Caco-2 (cell line): ENCODE measurements around the gene HOXA7. TPM values are rescaled to one million over a fixed set of nuclear protein-coding genes. Genes with fewer than 3 reads are reported as not detected.

Experiments used
- BruUV-seq: library from RNA; stranded (reverse); fragments of 400-500 nt; replicated peaks from 2 replicates; lab custom pipeline; 2021; lab: Mats Ljungman, UMichigan
- CTCF ChIA-PET: fragments of 300-600 bp; sonication (Branson Sonifier 250); formaldehyde crosslinking; loops from one replicate; lab custom pipeline; 2022; ENCODE audit warnings: antibody characterized with exemption; lab: Charles Lee
- POLR2A ChIA-PET: fragments of 300-600 bp; sonication (Branson Sonifier 250); formaldehyde crosslinking; loops from one replicate; lab custom pipeline; 2022; ENCODE audit warnings: antibody characterized with exemption; lab: Charles Lee
- DNase-seq, 2 experiments: peaks; one replicate each; pipeline versions ENCODE4 v3.0.0 to v3.0.0-alpha.2; 2020 to 2022
- H3K27me3 ChIP-seq: replicated peaks from 2 replicates; pipeline ENCODE4 v1.6.0; 2011; ENCODE audit warnings: low read length; ENCODE audit not compliant: control insufficient read depth, insufficient read depth
- H3K36me3 ChIP-seq: 2 replicates; pipeline ENCODE4 v1.5.1; 2011; ENCODE audit warnings: low read length; ENCODE audit not compliant: control insufficient read depth, insufficient read depth
- H3K4me1 ChIP-seq: fragments of 250-450 bp; sonication (Bioruptor Pico); 2 replicates; pipeline ENCODE4 v1.5.1; 2020; ENCODE audit warnings: mild to moderate bottlenecking
- H3K4me3 ChIP-seq: 2 replicates; pipeline ENCODE4 v1.5.1; 2011; ENCODE audit warnings: low read depth, mild to moderate bottlenecking, control low read depth, low read length
- H3K9me3 ChIP-seq: fragments of 250-450 bp; sonication (Bioruptor Pico); 2 replicates; pipeline ENCODE4 v1.5.1; 2020; ENCODE audit warnings: mild to moderate bottlenecking, moderate library complexity
- H3K27ac Mint-ChIP-seq: one replicate; pipeline ENCODE4 v1.8.0; 2022; ENCODE audit warnings: mixed read lengths; ENCODE audit not compliant: unreplicated experiment
- H3K27me3 Mint-ChIP-seq: one replicate; pipeline ENCODE4 v1.8.0; 2022; ENCODE audit warnings: mixed read lengths; ENCODE audit not compliant: insufficient read depth, unreplicated experiment
- H3K36me3 Mint-ChIP-seq: one replicate; pipeline ENCODE4 v1.8.0; 2022; ENCODE audit warnings: mild to moderate bottlenecking, mixed read lengths; ENCODE audit not compliant: insufficient read depth, unreplicated experiment
- H3K4me1 Mint-ChIP-seq: one replicate; pipeline ENCODE4 v1.8.0; 2022; ENCODE audit warnings: low read depth, mixed read lengths; ENCODE audit not compliant: unreplicated experiment
- H3K4me3 Mint-ChIP-seq: one replicate; pipeline ENCODE4 v1.8.0; 2022; ENCODE audit warnings: mild to moderate bottlenecking, moderate library complexity, mixed read lengths; ENCODE audit not compliant: unreplicated experiment
- H3K9me3 Mint-ChIP-seq: one replicate; pipeline ENCODE4 v1.8.0; 2022; ENCODE audit warnings: mixed read lengths; ENCODE audit not compliant: unreplicated experiment
- CTCF ChIP-seq, 2 experiments: fragments of 200-600 bp in 1 of 2; IDR thresholded peaks; 1 replicate in 1 of 2; 2 replicates in 1 of 2; pipeline versions ENCODE4 v1.5.1 to v1.8.0; 2011 to 2022; ENCODE audit warnings: antibody characterized with exemption in 1 of 2, control low read depth in 1 of 2, inconsistent platforms in 1 of 2, low read depth in 1 of 2, low read length in 1 of 2, mild to moderate bottlenecking in 1 of 2, moderate library complexity in 1 of 2; ENCODE audit not compliant: insufficient read depth in 1 of 2, severe bottlenecking in 1 of 2, unreplicated experiment in 1 of 2
- intact Hi-C: fragments of 100-400 bp; cut with micrococcal nuclease; formaldehyde crosslinking; loops from one replicate; pipeline ENCODE4 v1.10.0; 2022; ENCODE audit not compliant: unreplicated experiment
- total RNA-seq: library from RNA; stranded (reverse); gene quantifications from 2 replicates; pipeline ENCODE4 v1.2.3, GENCODE V29; 2022

The HOXA7 gene
- total RNA-seq, 1 experiment from 2014 or later = 19.9 TPM

- Histone ChIP-seq H3K4me3 (peak overlapping the region; percentile 68), H3K36me3 (no peaks in the 10 kb centered on the region; the same call in 1 of the 2 replicates), H3K9me3 (no peaks in the 10 kb centered on the region), H3K4me1 (peaks cover 27% of the 10 kb centered on the region), H3K27me3 (no peaks in the 10 kb centered on the region)
- BruUV-seq = no TSS peak
- H3K4me3 Mint-ChIP-seq = peak overlapping the region; percentile 94
- POLR2A ChIA-PET = interaction anchor here (1.0 kb wide), 2 partner anchors 9 to 36 kb away, joined by 4 to 5 read pairs; no protein-coding TSS in a partner anchor
- intact Hi-C loops = loop anchor here (1.0 kb wide), 1 partner anchor 10 kb away; no protein-coding TSS in a partner anchor
- H3K9me3 Mint-ChIP-seq = no peaks in the 10 kb centered on the region
- no peaks in the 10 kb centered on the region for H3K27me3 Mint-ChIP-seq
- peaks cover 25% of the 10 kb centered on the region for H3K36me3 Mint-ChIP-seq
- CTCF ChIA-PET = interaction anchor here (0.5 to 4.0 kb wide), 13 partner anchors 9 to 471 kb away, joined by 3 to 40 read pairs (median 3); partner anchors contain the start of genes HOXA4 and HOXA9
- H3K27ac Mint-ChIP-seq = peak overlapping the region; percentile 82
- peak in 1 of 2 experiments; percentile 38 for DNase-seq
- no peaks in the 10 kb centered on the region for H3K4me1 Mint-ChIP-seq
- TF ChIP-seq CTCF (IDR thresholded peaks at IDR 0.05; ENCODE audit: insufficient read depth in 1 of 2, low read depth in 1 of 2, low read length in 1 of 2, severe bottlenecking in 1 of 2, unreplicated experiment in 1 of 2) = no peak
Measured at GRCh38 chr7:27151341-27151930, 5.0 kb downstream of the HOXA7 start.

GRCh38 chr7:27150568-27151340 is 5.7 kb downstream of the HOXA7 start:
- H3K27ac Mint-ChIP-seq = peak overlapping the region; percentile 82
- peak; percentile 76 to 92 for TF ChIP-seq CTCF (IDR thresholded peaks at IDR 0.05; ENCODE audit: insufficient read depth in 1 of 2, low read depth in 1 of 2, low read length in 1 of 2, severe bottlenecking in 1 of 2, unreplicated experiment in 1 of 2)
- peak overlapping the region; percentile 68 for H3K4me3 ChIP-seq
- no TSS peak for BruUV-seq
- H3K4me1 ChIP-seq = peaks cover 27% of the 10 kb centered on the region
- intact Hi-C loops = loop anchor here (1.0 kb wide), 1 partner anchor 11 kb away; no protein-coding TSS in a partner anchor
- DNase-seq = peak; percentile 62 to 85
- H3K36me3 ChIP-seq = no peaks in the 10 kb centered on the region; the same call in 1 of the 2 replicates
- ChIA-PET POLR2A (interaction anchor here (1.0 kb wide), 2 partner anchors 10 to 35 kb away, joined by 4 to 5 read pairs; no protein-coding TSS in a partner anchor), CTCF (interaction anchor here (0.5 to 4.0 kb wide), 13 partner anchors 11 to 470 kb away, joined by 3 to 40 read pairs (median 3); partner anchors contain the start of genes HOXA4 and HOXA9)
- H3K27me3 ChIP-seq = no peaks in the 10 kb centered on the region
- H3K9me3 ChIP-seq = no peaks in the 10 kb centered on the region
- peaks cover 19% of the 10 kb centered on the region for H3K36me3 Mint-ChIP-seq
- H3K9me3 Mint-ChIP-seq = no peaks in the 10 kb centered on the region
- peak overlapping the region; percentile 94 for H3K4me3 Mint-ChIP-seq
- H3K27me3 Mint-ChIP-seq = no peaks in the 10 kb centered on the region
- H3K4me1 Mint-ChIP-seq = no peaks in the 10 kb centered on the region
